ENCODE measurements around the gene SLC22A12.
"Not testable (repeated sequence)": the region's sequence is repeated elsewhere in the genome, so short reads cannot be mapped to it uniquely, and the experiment has no call there.

The SLC22A12 gene

GRCh38 chr11:64590763-64591221 lies at the start of gene SLC22A12:
TSS of gene SLC22A12 (plus strand) at chr11:64591220. CDS start at chr11:64591557, 337 bp downstream.
- no peak for DNase-seq

- DNase-seq = no peak
These were observed 48.6 kb upstream of the SLC22A12 start for GRCh38 chr11:64542172-64543125.

GRCh38 chr11:64543818-64544217 lies 47.2 kb upstream of the SLC22A12 start:
- DNase-seq = no peak

GRCh38 chr11:64544616-64545296 lies 46.3 kb upstream of the SLC22A12 start:
- no peak for DNase-seq

GRCh38 chr11:64545619-64546018 lies 45.4 kb upstream of the SLC22A12 start:
- DNase-seq = no peak

GRCh38 chr11:64546176-64546575 lies 44.8 kb upstream of the SLC22A12 start:
- DNase-seq = no peak

GRCh38 chr11:64546600-64546999 lies 44.4 kb upstream of the SLC22A12 start:
- DNase-seq = no peak

GRCh38 chr11:64549969-64550368 lies 41.1 kb upstream of the SLC22A12 start:
- DNase-seq = no peak

GRCh38 chr11:64553554-64554201 lies 37.3 kb upstream of the SLC22A12 start:
- no peak for DNase-seq

- no peak for DNase-seq
These were observed 34.8 kb upstream of the SLC22A12 start for GRCh38 chr11:64556044-64556720.

GRCh38 chr11:64556721-64557250 lies 34.2 kb upstream of the SLC22A12 start:
- DNase-seq = no peak

- DNase-seq = no peak
These were observed 32.8 kb upstream of the SLC22A12 start for GRCh38 chr11:64558065-64558745.

- DNase-seq = no peak
These were observed 32.2 kb upstream of the SLC22A12 start for GRCh38 chr11:64558869-64559268.

GRCh38 chr11:64559351-64560138 lies 31.5 kb upstream of the SLC22A12 start:
- DNase-seq = no peak

GRCh38 chr11:64560139-64560771 lies 30.8 kb upstream of the SLC22A12 start:
- no peak for DNase-seq

- no peak for DNase-seq
These were observed 30.1 kb upstream of the SLC22A12 start for GRCh38 chr11:64560941-64561340.

- not testable (repeated sequence) for DNase-seq
These were observed 29.6 kb upstream of the SLC22A12 start for GRCh38 chr11:64561429-64561828.

- no peak for DNase-seq
These were observed 28.9 kb upstream of the SLC22A12 start for GRCh38 chr11:64561984-64562722.

GRCh38 chr11:64562723-64563351 lies 28.2 kb upstream of the SLC22A12 start:
- no peak for DNase-seq
